ENCODE data around the gene FMO1. TPM values are rescaled to one million over a fixed set of nuclear protein-coding genes. Genes with fewer than 3 reads are reported as not detected.
"Not testable (repeated sequence)": the region's sequence is repeated elsewhere in the genome, so short reads cannot be mapped to it uniquely, and the experiment has no call there.

Gene FMO1
- total RNA-seq, 2 experiments from 2014 or later, result not detected

- Mint-ChIP-seq H3K27ac (no peak overlapping the region), H3K4me1 (ENCODE audit: low read depth) (no peaks in the 10 kb centered on the region), H3K4me3 (no peak overlapping the region), H3K27me3 (peaks cover 14% of the 10 kb centered on the region), H3K9me3 (no peaks in the 10 kb centered on the region), H3K36me3 (ENCODE audit: low read depth) (no peaks in the 10 kb centered on the region)
- TF ChIP-seq CTCF (IDR thresholded peaks at IDR 0.05), result no peak
- ChIA-PET CTCF (interaction anchor here (0.9 kb wide), 1 partner anchor 12 kb away, joined by 3 read pairs; no protein-coding TSS in a partner anchor), POLR2A (no interaction called here)
- intact Hi-C loops (cut with micrococcal nuclease), result no loop called here
- ATAC-seq (no peak), DNase-seq (no peak)
Observed at GRCh38 chr1:171233183-171233582, 15.1 kb upstream of the FMO1 start.

DNA sequence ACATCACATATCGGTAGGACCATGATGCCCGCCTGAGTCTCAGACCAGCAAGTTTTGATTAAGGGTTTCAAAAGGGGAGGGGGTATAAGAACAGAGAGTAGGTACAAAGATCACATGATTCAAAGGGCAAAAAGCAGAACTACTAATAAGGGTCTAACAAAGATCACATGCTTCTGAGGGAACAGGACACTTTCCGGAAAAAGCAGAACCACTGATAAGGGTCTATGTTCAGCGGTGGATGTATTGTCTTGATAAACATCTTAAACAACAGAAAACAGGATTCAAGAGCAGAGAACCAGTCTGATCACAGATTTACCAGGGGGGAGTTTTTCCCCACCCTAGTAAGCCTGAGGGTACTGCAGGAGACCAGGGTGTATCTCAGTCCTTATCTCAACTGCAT, 12.1 kb upstream of the FMO1 start:
- H3K4me1 Mint-ChIP-seq (ENCODE audit: low read depth); H3K27ac Mint-ChIP-seq; H3K4me3 Mint-ChIP-seq; ATAC-seq; H3K36me3 Mint-ChIP-seq (ENCODE audit: low read depth); H3K9me3 Mint-ChIP-seq; intact Hi-C loops (cut with micrococcal nuclease); DNase-seq; POLR2A ChIA-PET: not testable (repeated sequence)
- peaks cover 30% of the 10 kb centered on the region for H3K27me3 Mint-ChIP-seq
- CTCF ChIA-PET, result interaction anchor here (1.2 to 1.3 kb wide), 2 partner anchors 10 to 77 kb away, joined by 3 to 5 read pairs; no protein-coding TSS in a partner anchor

DNA sequence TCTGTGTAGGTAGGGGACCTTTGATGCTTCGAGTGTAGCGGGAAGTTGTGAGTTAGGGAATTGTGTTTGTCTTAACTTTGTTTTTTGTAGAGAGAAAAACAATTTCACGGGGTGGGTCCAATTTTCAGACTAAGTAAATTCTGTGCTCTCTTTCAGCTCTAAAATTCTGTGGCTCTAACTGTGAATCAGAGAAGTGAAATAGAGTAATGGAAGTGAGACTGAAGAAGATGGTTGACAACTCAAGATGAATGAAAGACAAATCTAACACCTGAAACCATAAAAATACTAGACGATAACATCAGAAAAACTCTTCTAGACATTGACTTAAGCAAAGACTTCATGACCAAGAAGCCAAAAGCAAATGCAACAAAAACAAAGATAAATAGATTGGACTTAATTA, 4.4 kb upstream of the FMO1 start:
- no peak for TF ChIP-seq CTCF (IDR thresholded peaks at IDR 0.05)
- DNase-seq (no peak), ATAC-seq (no peak)
- peaks cover 34% of the 10 kb centered on the region for H3K27me3 Mint-ChIP-seq
- CTCF ChIA-PET, result interaction anchor here (1.2 to 3.9 kb wide), 2 partner anchors 17 to 70 kb away, joined by 4 to 12 read pairs; partner anchors contain the start of gene FMO4
- no peak overlapping the region for H3K4me3 Mint-ChIP-seq
- no peaks in the 10 kb centered on the region for H3K4me1 Mint-ChIP-seq (ENCODE audit: low read depth)
- no peak overlapping the region for H3K27ac Mint-ChIP-seq
- intact Hi-C loops (cut with micrococcal nuclease), result loop anchor here (2.0 kb wide), 1 partner anchor 71 kb away; the partner anchor contains the start of gene FMO4
- peaks cover 8% of the 10 kb centered on the region for H3K9me3 Mint-ChIP-seq
- H3K36me3 Mint-ChIP-seq (ENCODE audit: low read depth), result no peaks in the 10 kb centered on the region
- POLR2A ChIA-PET, result no interaction called here

- no peaks in the 10 kb centered on the region for H3K4me1 Mint-ChIP-seq (ENCODE audit: low read depth)
- H3K4me3 Mint-ChIP-seq, result no peak overlapping the region
- ChIA-PET CTCF (interaction anchor here (0.6 to 7.6 kb wide), 15 partner anchors 8 to 92 kb away, joined by 3 to 71 read pairs (median 3); partner anchors contain the start of gene FMO4), POLR2A (no interaction called here)
- peak; percentile 61 for TF ChIP-seq CTCF (IDR thresholded peaks at IDR 0.05)
- H3K27me3 Mint-ChIP-seq, result peaks cover 33% of the 10 kb centered on the region
- intact Hi-C loops (cut with micrococcal nuclease), result loop anchor here (2.0 kb wide), 1 partner anchor 69 kb away; the partner anchor contains the start of gene FMO4
- ATAC-seq (no peak), DNase-seq (peak; percentile 17)
- H3K36me3 Mint-ChIP-seq (ENCODE audit: low read depth), result no peaks in the 10 kb centered on the region
- H3K9me3 Mint-ChIP-seq, result no peaks in the 10 kb centered on the region
- H3K27ac Mint-ChIP-seq, result no peak overlapping the region
Observed at GRCh38 chr1:171245458-171246064, 2.7 kb upstream of the FMO1 start.

DNA sequence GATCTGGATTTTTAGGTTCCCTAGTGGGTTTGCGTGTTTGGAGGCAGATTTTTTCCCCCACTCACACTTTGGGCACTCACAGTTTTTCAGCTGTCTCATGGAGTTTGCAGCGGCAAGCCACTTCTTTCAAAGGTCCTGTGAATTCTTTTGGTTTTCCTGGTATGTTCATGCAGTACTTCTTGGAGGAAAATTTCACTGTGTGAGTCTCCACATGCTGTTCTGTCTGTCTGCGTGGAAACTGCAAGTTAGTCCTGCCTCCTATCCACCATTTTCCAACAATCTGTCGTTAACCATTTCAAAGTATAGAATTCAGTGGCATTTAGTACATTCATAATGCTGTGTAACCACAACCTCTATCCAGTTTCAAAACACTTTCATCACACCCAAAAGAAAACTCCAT, 793 bp upstream of the FMO1 start:
- CTCF ChIA-PET, result interaction anchor here (7.6 kb wide), 1 partner anchor 65 kb away, joined by 71 read pairs; the partner anchor contains the start of gene FMO4

More for the DNA sequence above, 793 bp upstream of the FMO1 start:
- H3K27me3 Mint-ChIP-seq, result peaks cover 35% of the 10 kb centered on the region
- intact Hi-C loops (cut with micrococcal nuclease), result no loop called here
- H3K4me3 Mint-ChIP-seq, result no peak overlapping the region
- POLR2A ChIA-PET, result no interaction called here
- H3K4me1 Mint-ChIP-seq (ENCODE audit: low read depth), result peaks cover 9% of the 10 kb centered on the region
- H3K27ac Mint-ChIP-seq, result no peak overlapping the region
- H3K36me3 Mint-ChIP-seq (ENCODE audit: low read depth), result no peaks in the 10 kb centered on the region
- no peak for ATAC-seq
- no peak for TF ChIP-seq CTCF (IDR thresholded peaks at IDR 0.05)
- DNase-seq, result no peak
- H3K9me3 Mint-ChIP-seq, result no peaks in the 10 kb centered on the region

Data from activated CD8-positive, alpha-beta T cell treated with anti-CD3 and anti-CD28 coated beads for 36 hours (primary cell).